Endodermal cell (in vitro differentiated cells): Measurements from ENCODE around the gene UBE2H. TPM values are rescaled to one million over a fixed set of nuclear protein-coding genes. Genes with fewer than 3 reads are reported as not detected.
"Not testable (repeated sequence)": the region's sequence is repeated elsewhere in the genome, so short reads cannot be mapped to it uniquely, and the experiment has no call there.

ENCODE experiments used
- DNase-seq: peaks from one replicate; pipeline ENCODE4 v3.0.0-alpha.2; 2017
- H3K27ac ChIP-seq: 2 replicates; pipeline ENCODE4 v1.5.1; 2013; ENCODE audit warnings: mild to moderate bottlenecking, low read depth, low read length, moderate library complexity
- H3K27me3 ChIP-seq: 2 replicates; pipeline ENCODE4 v1.6.1; 2013; ENCODE audit warnings: mild to moderate bottlenecking, low read length, moderate library complexity; ENCODE audit not compliant: insufficient read depth, control insufficient read depth, poor library complexity, severe bottlenecking
- H3K36me3 ChIP-seq: 2 replicates; pipeline ENCODE4 v1.7.0; 2013; ENCODE audit warnings: mild to moderate bottlenecking, low read length, moderate library complexity; ENCODE audit not compliant: control insufficient read depth, insufficient read depth
- H3K4me1 ChIP-seq: one replicate; pipeline ENCODE4 v1.7.0; 2013; ENCODE audit warnings: low read length; ENCODE audit not compliant: control insufficient read depth, insufficient read depth
- H3K4me3 ChIP-seq: 2 replicates; pipeline ENCODE4 v1.5.1; 2013; ENCODE audit warnings: mild to moderate bottlenecking, low read length, moderate library complexity
- H3K9ac ChIP-seq: 2 replicates; pipeline ENCODE4 v1.6.1; 2013; ENCODE audit warnings: mild to moderate bottlenecking, low read length, moderate library complexity; ENCODE audit not compliant: poor library complexity, severe bottlenecking; ENCODE audit errors: extremely low read depth
- H3K9me3 ChIP-seq: 2 replicates; pipeline ENCODE4 v1.6.1; 2013; ENCODE audit warnings: mild to moderate bottlenecking, low read length, moderate library complexity; ENCODE audit not compliant: control insufficient read depth
- H3K27ac Mint-ChIP-seq: 2 replicates; pipeline ENCODE4 v1.8.0; 2020; ENCODE audit warnings: mixed read lengths
- H3K27me3 Mint-ChIP-seq: 2 replicates; pipeline ENCODE4 v1.8.0; 2021; ENCODE audit warnings: mild to moderate bottlenecking, mixed read lengths; ENCODE audit not compliant: insufficient read depth
- H3K36me3 Mint-ChIP-seq: 2 replicates; pipeline ENCODE4 v1.8.0; 2020; ENCODE audit warnings: low read depth, mixed read lengths
- H3K4me1 Mint-ChIP-seq: 2 replicates; pipeline ENCODE4 v1.8.0; 2020; ENCODE audit warnings: mixed read lengths
- H3K4me3 Mint-ChIP-seq: 2 replicates; pipeline ENCODE4 v1.8.0; 2020; ENCODE audit warnings: mild to moderate bottlenecking, moderate library complexity, mixed read lengths
- H3K9me3 Mint-ChIP-seq: 2 replicates; pipeline ENCODE4 v1.8.0; 2020; ENCODE audit warnings: mild to moderate bottlenecking, mixed read lengths
- CTCF ChIP-seq: fragments of 200-600 bp; sonication (generic); conservative IDR thresholded peaks from 2 replicates; pipeline ENCODE4 v1.5.0; 2021; ENCODE audit warnings: antibody characterized with exemption, mild to moderate bottlenecking
- WGBS, 2 experiments: methylation state at CpG; one replicate each; pipeline versions ENCODE4 v1.1.5 to v1.1.7; 2013; ENCODE audit warnings: missing lambda C conversion rate in 2 of 2, mixed read lengths in 1 of 2; ENCODE audit not compliant: insufficient coverage in 1 of 2, insufficient read length in 1 of 2; 5-methylcytosine and 5-hydroxymethylcytosine counted together
- total RNA-seq, 2 donors: library from RNA; stranded (reverse); fragmentation: NEBNext Ultra II Directional in 1 of 2; extraction: Animal tissue kit (Norgen Biotek cat#: 25700) in 1 of 2; gene quantifications; 2 replicates in 1 of 2; 3 replicates in 1 of 2; pipeline ENCODE4 v1.2.1, GENCODE V29; 2021

Gene UBE2H
- total RNA-seq, 2 donors from 2014 or later, result 74.5 to 74.7 TPM

GRCh38 chr7:129824291-129825208 is 128.2 kb downstream of the UBE2H start:
- Histone ChIP-seq H3K36me3 (no peaks in the 10 kb centered on the region), H3K9ac (no peak overlapping the region), H3K4me1 (no peaks in the 10 kb centered on the region), H3K27ac (no peak overlapping the region), H3K27me3 (no peaks in the 10 kb centered on the region), H3K4me3 (peak overlapping the region; percentile 83), H3K9me3 (no peaks in the 10 kb centered on the region)
- DNase-seq, result peak; percentile 98
- H3K36me3 Mint-ChIP-seq, result no peaks in the 10 kb centered on the region
- peak overlapping the region; percentile 91 for H3K27ac Mint-ChIP-seq
- peak overlapping the region; percentile 77 for H3K4me3 Mint-ChIP-seq
- 24 to 29% methylated on average over 11 to 28 of the region's 28 CpGs for WGBS, 2 experiments
- no peaks in the 10 kb centered on the region for H3K9me3 Mint-ChIP-seq
- peak; percentile 72 for TF ChIP-seq CTCF
- peaks cover 8% of the 10 kb centered on the region for H3K4me1 Mint-ChIP-seq
- H3K27me3 Mint-ChIP-seq, result peaks cover 13% of the 10 kb centered on the region

- not testable (repeated sequence) for H3K9me3 ChIP-seq, H3K27me3 ChIP-seq, H3K4me3 ChIP-seq, H3K36me3 Mint-ChIP-seq, H3K9me3 Mint-ChIP-seq, DNase-seq, H3K9ac ChIP-seq, H3K4me3 Mint-ChIP-seq, H3K36me3 ChIP-seq, H3K4me1 Mint-ChIP-seq, H3K27ac ChIP-seq, H3K27me3 Mint-ChIP-seq, H3K4me1 ChIP-seq, H3K27ac Mint-ChIP-seq
- 93 to 97% methylated on average over 5 of the region's 5 CpGs for WGBS, 2 experiments
Observed at GRCh38 chr7:129823143-129823542, 129.6 kb downstream of the UBE2H start.

- 83 to 89% methylated on average over 2 of the region's 2 CpGs for WGBS, 2 experiments
- H3K9me3 ChIP-seq, result peaks cover 5% of the 10 kb centered on the region
- H3K27me3 Mint-ChIP-seq, result peaks cover 2% of the 10 kb centered on the region
- no peak overlapping the region for H3K4me3 Mint-ChIP-seq
- TF ChIP-seq CTCF, result no peak
- H3K9me3 Mint-ChIP-seq, result peaks cover 7% of the 10 kb centered on the region
- peaks cover 4% of the 10 kb centered on the region for H3K4me1 Mint-ChIP-seq
- H3K9ac ChIP-seq, result no peak overlapping the region
- DNase-seq, result peak; percentile 29
- H3K27ac ChIP-seq, result no peak overlapping the region
- H3K27me3 ChIP-seq, result no peaks in the 10 kb centered on the region
- no peak overlapping the region for H3K4me3 ChIP-seq
- no peak overlapping the region for H3K27ac Mint-ChIP-seq
- peaks cover 8% of the 10 kb centered on the region for H3K36me3 Mint-ChIP-seq
- H3K36me3 ChIP-seq, result no peaks in the 10 kb centered on the region
- H3K4me1 ChIP-seq, result no peaks in the 10 kb centered on the region
Observed at GRCh38 chr7:129821476-129821875, 131.3 kb downstream of the UBE2H start.
